H1 (cell line): ENCODE results near the gene TNFAIP1. TPM values are rescaled to one million over a fixed set of nuclear protein-coding genes. Genes with fewer than 3 reads are reported as not detected.

Experiments used
- CTCF ChIA-PET: fragments of 300-600 bp; sonication (Branson Sonifier 250); formaldehyde crosslinking; loops from one replicate; lab custom pipeline; 2021; ENCODE audit not compliant: partially characterized antibody; lab: Charles Lee
- POLR2A ChIA-PET: fragments of 300-600 bp; sonication (Branson Sonifier 250); formaldehyde crosslinking; loops from one replicate; lab custom pipeline; 2021; ENCODE audit warnings: inconsistent platforms; ENCODE audit not compliant: partially characterized antibody; lab: Charles Lee
- DNase-seq, 2 experiments: peaks; one replicate each; pipeline versions ENCODE4 v3.0.0 to v3.0.0-alpha.2; 2010 to 2022; ENCODE audit warnings: low spot score in 2 of 2, low read depth in 1 of 2, mixed read lengths in 1 of 2
- FAIRE-seq: peaks from 2 replicates; lab custom pipeline; 2011; peaks lifted over from hg19 to GRCh38; lab: Jason Lieb, UNC
- H2AFZ ChIP-seq: 2 replicates; pipeline ENCODE4 v1.8.1; 2012; ENCODE audit warnings: low read length, inconsistent platforms
- H2AK5ac ChIP-seq: 2 replicates; pipeline ENCODE4 v1.6.1; 2013; ENCODE audit warnings: low read depth, low read length
- H2BK120ac ChIP-seq: replicated peaks from 2 replicates; pipeline ENCODE3; 2013; ENCODE audit warnings: low read depth, low read length, inconsistent platforms
- H2BK12ac ChIP-seq: 2 replicates; pipeline ENCODE4 v1.6.1; 2013; ENCODE audit warnings: low read depth, low read length
- H2BK15ac ChIP-seq: 2 replicates; pipeline ENCODE4 v1.6.1; 2013; ENCODE audit warnings: low read length
- H2BK20ac ChIP-seq: 2 replicates; pipeline ENCODE4 v1.6.1; 2013; ENCODE audit warnings: low read length
- H2BK5ac ChIP-seq: 2 replicates; pipeline ENCODE4 v1.6.1; 2013; ENCODE audit warnings: low read depth, low read length
- H3K14ac ChIP-seq: 2 replicates; pipeline ENCODE4 v1.6.1; 2013; ENCODE audit warnings: inconsistent platforms; ENCODE audit not compliant: insufficient read length
- H3K18ac ChIP-seq: 2 replicates; pipeline ENCODE4 v1.6.1; 2013; ENCODE audit warnings: low read length; ENCODE audit errors: extremely low read depth
- H3K23ac ChIP-seq: 2 replicates; pipeline ENCODE4 v1.6.1; 2013; ENCODE audit warnings: inconsistent platforms; ENCODE audit not compliant: insufficient read length
- H3K23me2 ChIP-seq: 2 replicates; pipeline ENCODE4 v1.6.1; 2013; ENCODE audit warnings: low read depth, low read length
- H3K27ac ChIP-seq: 2 replicates; pipeline ENCODE4 v1.6.1; 2011; ENCODE audit warnings: low read depth, low read length, inconsistent platforms
- H3K27me3 ChIP-seq, 4 experiments: replicated peaks in 1 of 4; 1 replicate in 1 of 4; 2 replicates in 3 of 4; pipeline versions ENCODE4 v1.6.1 to v1.8.1; 2011 to 2013; ENCODE audit warnings: low read length in 3 of 4, mild to moderate bottlenecking in 3 of 4, inconsistent platforms in 2 of 4, mixed read lengths in 2 of 4, moderate library complexity in 1 of 4; ENCODE audit not compliant: control insufficient read depth in 3 of 4, insufficient read depth in 3 of 4; ENCODE audit errors: extremely low read depth in 1 of 4
- H3K36me3 ChIP-seq, 4 experiments: 2 replicates each; pipeline versions ENCODE4 v1.6.1 to v1.8.1; 2011 to 2013; ENCODE audit warnings: mild to moderate bottlenecking in 4 of 4, low read length in 3 of 4, moderate library complexity in 2 of 4, control low read depth in 1 of 4, inconsistent platforms in 1 of 4; ENCODE audit not compliant: insufficient read depth in 4 of 4, control insufficient read depth in 2 of 4
- H3K4ac ChIP-seq: replicated peaks from 2 replicates; pipeline ENCODE3; 2013; ENCODE audit warnings: low read length, low read depth, mixed read lengths, inconsistent platforms; ENCODE audit not compliant: insufficient read length
- H3K4me1 ChIP-seq, 4 experiments: replicated peaks in 1 of 4; 1 replicate in 1 of 4; 2 replicates in 3 of 4; pipeline versions ENCODE4 v1.6.1 to v1.8.1; 2011 to 2013; ENCODE audit warnings: low read length in 3 of 4, inconsistent platforms in 2 of 4, mixed read lengths in 1 of 4; ENCODE audit not compliant: insufficient read depth in 4 of 4, control insufficient read depth in 3 of 4
- H3K4me2 ChIP-seq, 2 experiments: 2 replicates each; pipeline versions ENCODE4 v1.6.1 to v1.8.1; 2011 to 2013; ENCODE audit warnings: low read depth in 2 of 2, low read length in 2 of 2, control low read depth in 1 of 2, inconsistent platforms in 1 of 2, mild to moderate bottlenecking in 1 of 2; ENCODE audit not compliant: insufficient read depth in 1 of 2
- H3K4me3 ChIP-seq, 4 experiments: fragments of 200-600, 300-600 bp in 1 of 4; sonication (generic), shearing (Covaris generic), sonication (Bioruptor Twin) in 1 of 4; 2 replicates each; pipeline versions ENCODE4 v1.5.1 to v1.8.1; 2011 to 2016; ENCODE audit warnings: low read length in 4 of 4, low read depth in 3 of 4, control low read depth in 2 of 4, inconsistent platforms in 2 of 4, mild to moderate bottlenecking in 2 of 4, mixed read lengths in 1 of 4, moderate library complexity in 1 of 4; ENCODE audit not compliant: insufficient read depth in 2 of 4; ENCODE audit errors: extremely low read depth in 1 of 4
- H3K56ac ChIP-seq: replicated peaks from 2 replicates; pipeline ENCODE3; 2013; ENCODE audit warnings: low read depth, mild to moderate bottlenecking, mixed read lengths, low read length, inconsistent platforms; ENCODE audit not compliant: insufficient read length
- H3K79me1 ChIP-seq: 2 replicates; pipeline ENCODE4 v1.6.1; 2013; ENCODE audit warnings: low read depth, low read length, control low read depth
- H3K79me2 ChIP-seq, 2 experiments: 2 replicates each; pipeline versions ENCODE4 v1.6.1 to v1.8.1; 2012 to 2013; ENCODE audit warnings: low read length in 2 of 2, mild to moderate bottlenecking in 2 of 2, inconsistent platforms in 1 of 2; ENCODE audit not compliant: insufficient read depth in 2 of 2, control insufficient read depth in 1 of 2
- H3K9ac ChIP-seq, 4 experiments: replicated peaks in 1 of 4; 1 replicate in 1 of 4; 2 replicates in 3 of 4; pipeline versions ENCODE4 v1.6.1 to v1.8.1; 2011 to 2013; ENCODE audit warnings: low read depth in 3 of 4, low read length in 3 of 4, control low read depth in 2 of 4, mild to moderate bottlenecking in 2 of 4, moderate library complexity in 2 of 4, inconsistent platforms in 1 of 4; ENCODE audit errors: extremely low read depth in 1 of 4
- H3K9me3 ChIP-seq, 2 experiments: 2 replicates each; pipeline versions ENCODE4 v1.6.1 to v1.8.1; 2012 to 2013; ENCODE audit warnings: mild to moderate bottlenecking in 2 of 2, moderate library complexity in 2 of 2, control low read depth in 1 of 2, inconsistent platforms in 1 of 2, low read depth in 1 of 2, low read length in 1 of 2, mixed read lengths in 1 of 2; ENCODE audit not compliant: insufficient read depth in 2 of 2
- H4K20me1 ChIP-seq, 2 experiments: replicated peaks in 1 of 2; 2 replicates each; pipeline versions ENCODE3 to v1.8.1; 2011 to 2013; ENCODE audit warnings: inconsistent platforms in 2 of 2, low read length in 2 of 2, mild to moderate bottlenecking in 1 of 2; ENCODE audit not compliant: insufficient read depth in 2 of 2, control insufficient read depth in 1 of 2
- H4K5ac ChIP-seq: 2 replicates; pipeline ENCODE4 v1.6.1; 2013; ENCODE audit warnings: low read length, low read depth, mixed read lengths, inconsistent platforms; ENCODE audit not compliant: insufficient read length
- H4K8ac ChIP-seq: 2 replicates; pipeline ENCODE4 v1.8.0; 2013; ENCODE audit warnings: mild to moderate bottlenecking, moderate library complexity, low read length, inconsistent platforms; ENCODE audit not compliant: insufficient read depth; ENCODE audit errors: extremely low read depth
- H4K91ac ChIP-seq: replicated peaks from 2 replicates; pipeline ENCODE3; 2013; ENCODE audit warnings: low read length, mixed read lengths, inconsistent platforms; ENCODE audit not compliant: insufficient read length
- CBX8 ChIP-seq: fragments of 300-800, 300-1000 bp; sonication (generic); IDR thresholded peaks from 2 replicates; pipeline ENCODE4 v1.7.1; 2016; ENCODE audit warnings: low read depth, low read length, borderline replicate concordance
- CEBPB ChIP-seq: IDR thresholded peaks from 2 replicates; pipeline ENCODE4 v1.6.1; 2012; ENCODE audit warnings: low read depth, low read length
- CHD1 ChIP-seq: IDR thresholded peaks from 2 replicates; pipeline ENCODE4 v1.6.1; 2012; ENCODE audit warnings: low read depth, low read length, improper control_type of control experiment
- CREB1 ChIP-seq: IDR thresholded peaks from 2 replicates; pipeline ENCODE4 v1.6.1; 2012; ENCODE audit warnings: inconsistent platforms
- FOSL1 ChIP-seq: IDR thresholded peaks from 2 replicates; pipeline ENCODE4 v1.6.1; 2011; ENCODE audit warnings: mild to moderate bottlenecking, low read depth, low read length, moderate library complexity; ENCODE audit not compliant: insufficient read depth
- NRF1 ChIP-seq: IDR thresholded peaks from 2 replicates; pipeline ENCODE4 v1.6.1; 2011; ENCODE audit warnings: mild to moderate bottlenecking, low read depth, low read length, improper control_type of control experiment
- RFX5 ChIP-seq: IDR thresholded peaks from 2 replicates; pipeline ENCODE4 v1.6.1; 2011; ENCODE audit warnings: low read depth, low read length, improper control_type of control experiment, borderline replicate concordance
- WGBS, 2 experiments: shearing (Covaris generic) in 1 of 2; methylation state at CpG; one replicate each; pipeline versions ENCODE4 v1.1.6 to v1.1.7; 2013 to 2015; ENCODE audit warnings: low lambda C conversion rate in 2 of 2, mixed read lengths in 2 of 2, inconsistent platforms in 1 of 2, low coverage in 1 of 2, missing lambda C conversion rate in 1 of 2; ENCODE audit not compliant: insufficient replicate concordance in 2 of 2, insufficient coverage in 1 of 2, insufficient read length in 1 of 2; ENCODE audit errors: extremely low coverage in 1 of 2, missing lambda C conversion rate in 1 of 2; 5-methylcytosine and 5-hydroxymethylcytosine counted together
- polyA plus RNA-seq, 7 experiments: library from polyadenylated mRNA; depleted of rRNA in 3 of 7; stranded (reverse) in 5 of 7; unstranded in 2 of 7; fragments of >200 nt in 5 of 7; fragments of 200-250 nt in 2 of 7; gene quantifications; 1 replicate in 5 of 7; 2 replicates in 1 of 7; 4 replicates in 1 of 7; pipeline versions ENCODE4 v1.2.1 to v1.2.3, GENCODE V29; 2011 to 2013; ENCODE audit warnings: missing spikeins in 2 of 7, mixed read lengths in 2 of 7
- total RNA-seq: library from RNA; stranded (reverse); fragmentation: NEBNext Ultra II Directional; extraction: Animal tissue kit (Norgen Biotek cat#: 25700); gene quantifications from 2 replicates; pipeline ENCODE4 v1.2.1, GENCODE V29; 2021
- TF ChIP-seq, protein P1 (sequence below): IDR thresholded peaks from 2 replicates; pipeline ENCODE4 v1.6.1; 2011; ENCODE audit warnings: low read length, improper control_type of control experiment

Gene TNFAIP1
- total and polyA plus RNA-seq, 2 of the 8 experiments (the other 6 are each of a cell fraction or from before 2014, with no cell fraction given) = 16.9 to 19.5 TPM

DNA sequence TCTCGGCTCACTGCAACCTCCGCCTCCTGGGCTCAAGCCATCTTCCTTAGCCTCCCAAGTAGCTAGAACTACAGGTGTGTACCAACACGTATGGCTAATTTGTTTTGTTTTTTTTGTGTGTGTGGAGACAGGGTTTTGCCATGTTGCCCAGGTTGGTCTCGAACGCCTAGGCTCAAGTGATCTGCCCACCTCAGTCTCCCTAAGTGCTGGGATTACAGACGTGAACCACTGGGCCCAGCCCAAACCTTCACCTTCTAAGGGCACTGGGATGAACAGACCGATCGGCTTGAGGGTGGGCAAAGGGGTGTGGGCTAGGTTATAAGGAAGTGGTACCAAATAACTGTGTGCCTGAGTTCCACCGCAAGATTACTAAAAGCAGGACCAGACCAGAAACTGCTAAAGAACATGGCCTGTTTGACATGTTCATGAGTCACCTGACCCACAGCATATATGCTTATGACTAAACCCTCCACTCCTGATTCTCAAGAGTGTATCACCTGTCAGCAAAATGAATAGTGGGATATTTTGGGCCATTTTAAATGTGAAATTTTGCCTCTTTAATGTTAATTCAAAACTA is 8.4 kb upstream of the TNFAIP1 start:
- Histone ChIP-seq H3K23me2 (no peaks in the 10 kb centered on the region), H3K23ac (no peak overlapping the region), H4K20me1 (peaks cover 10 to 18% of the 10 kb centered on the region in 2 experiments), H3K79me1 (0 out of 2 replicates have a peak, but pooled peaks cover 4% of the 10 kb centered on the region), H4K5ac (no peak overlapping the region), H3K9ac (no peak overlapping the region), H3K14ac (no peak overlapping the region), H3K4me1 (peaks cover 0 to 3% (median 0%) of the 10 kb centered on the region in 4 experiments; a peak in 2 of 7 replicates), H3K4me2 (no peak overlapping the region), H4K8ac (no peak overlapping the region), H3K27me3 (no peaks in the 10 kb centered on the region), H3K36me3 (peaks cover 10 to 41% (median 32%) of the 10 kb centered on the region in 4 experiments), H3K56ac (no peak overlapping the region), H4K91ac (no peak overlapping the region), H3K9me3 (no peaks in the 10 kb centered on the region), H2BK12ac (no peak overlapping the region), H2AK5ac (no peak overlapping the region), H2BK5ac (no peak overlapping the region), H2BK20ac (no peak overlapping the region), H2BK15ac (no peak overlapping the region), H3K18ac (no peak overlapping the region), H2AFZ (no peak overlapping the region), H3K4ac (no peak overlapping the region), H3K4me3 (no peak overlapping the region), H3K27ac (no peak overlapping the region), H2BK120ac (no peak overlapping the region), H3K79me2 (peaks cover 16 to 47% of the 10 kb centered on the region in 2 experiments)
- CTCF ChIA-PET = no interaction called here
- no peak for TF ChIP-seq FOSL1
- no peak for TF ChIP-seq CEBPB
- TF ChIP-seq CHD1 = no peak
- TF ChIP-seq NRF1 = no peak
- TF ChIP-seq CBX8 = no peak
- TF ChIP-seq CREB1 = no peak
- no peak for TF ChIP-seq RFX5
- TF ChIP-seq, protein P1, sequence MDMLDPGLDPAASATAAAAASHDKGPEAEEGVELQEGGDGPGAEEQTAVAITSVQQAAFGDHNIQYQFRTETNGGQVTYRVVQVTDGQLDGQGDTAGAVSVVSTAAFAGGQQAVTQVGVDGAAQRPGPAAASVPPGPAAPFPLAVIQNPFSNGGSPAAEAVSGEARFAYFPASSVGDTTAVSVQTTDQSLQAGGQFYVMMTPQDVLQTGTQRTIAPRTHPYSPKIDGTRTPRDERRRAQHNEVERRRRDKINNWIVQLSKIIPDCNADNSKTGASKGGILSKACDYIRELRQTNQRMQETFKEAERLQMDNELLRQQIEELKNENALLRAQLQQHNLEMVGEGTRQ = no peak
- FAIRE-seq (no peak), DNase-seq (no peak)
- 94% methylated on average over 9 of the region's 9 CpGs; no CpG with 5 or more reads in 1 of the 2 experiments for WGBS, 2 experiments
- POLR2A ChIA-PET = interaction anchor here (1.9 to 2.1 kb wide), 2 partner anchors 8 kb away, joined by 8 to 11 read pairs; partner anchors contain the start of genes IFT20, TMEM97 and TNFAIP1
